Stimulated activated CD4-positive, alpha-beta T cell treated with anti-CD3 and anti-CD28 coated beads, TNF-alpha, amount 100 ng/mL, for 1 hour (primary cell): Measurements from ENCODE around the gene PACRGL.

ENCODE experiments used
- DNase-seq, 3 donors: peaks; one replicate each; pipeline ENCODE4 v3.0.0-alpha.2; 2020; ENCODE audit warnings: low read depth in 3 of 3, low spot score in 1 of 3

Gene PACRGL

GRCh38 chr4:20700007-20700761, at the start of gene PACRGL:
PACRGL (plus strand) TSS chr4:20700458; CDS start chr4:20704482, 4,024 bp downstream.
- peak; percentile 74 to 88 (median 77) for DNase-seq

GRCh38 chr4:20652226-20652885, 47.9 kb upstream of the PACRGL start:
- DNase-seq: no peak

- no peak for DNase-seq
Observed at GRCh38 chr4:20658456-20658855, 41.8 kb upstream of the PACRGL start.

GRCh38 chr4:20662851-20663250, 37.4 kb upstream of the PACRGL start:
- no peak for DNase-seq

- DNase-seq: no peak
Observed at GRCh38 chr4:20666012-20666860, 34.0 kb upstream of the PACRGL start.

- DNase-seq: no peak
Observed at GRCh38 chr4:20672262-20672661, 28.0 kb upstream of the PACRGL start.

- no peak for DNase-seq
Observed at GRCh38 chr4:20675786-20676185, 24.5 kb upstream of the PACRGL start.

GRCh38 chr4:20676501-20677197, 23.6 kb upstream of the PACRGL start:
- DNase-seq: no peak

GRCh38 chr4:20678400-20678799, 21.9 kb upstream of the PACRGL start:
- no peak for DNase-seq

GRCh38 chr4:20679951-20680350, 20.3 kb upstream of the PACRGL start:
- no peak for DNase-seq

- DNase-seq: no peak
Observed at GRCh38 chr4:20680736-20681135, 19.5 kb upstream of the PACRGL start.

GRCh38 chr4:20681271-20681670, 19.0 kb upstream of the PACRGL start:
- DNase-seq: no peak

- no peak for DNase-seq
Observed at GRCh38 chr4:20682853-20683252, 17.4 kb upstream of the PACRGL start.

- DNase-seq: no peak
Observed at GRCh38 chr4:20683766-20684165, 16.5 kb upstream of the PACRGL start.

- no peak for DNase-seq
Observed at GRCh38 chr4:20684852-20685763, 15.2 kb upstream of the PACRGL start.

- DNase-seq: no peak
Observed at GRCh38 chr4:20687864-20688263, 12.4 kb upstream of the PACRGL start.

- DNase-seq: no peak
Observed at GRCh38 chr4:20696815-20697214, 3.4 kb upstream of the PACRGL start.

GRCh38 chr4:20698382-20698781, 1.9 kb upstream of the PACRGL start:
- DNase-seq: no peak

GRCh38 chr4:20698820-20699219, 1.4 kb upstream of the PACRGL start:
- no peak for DNase-seq

- no peak for DNase-seq
Observed at GRCh38 chr4:20711335-20711734, 11.1 kb downstream of the PACRGL start.
